HepG2 (cell line): Measurements from ENCODE around the gene ZNF524. TPM values are rescaled to one million over a fixed set of nuclear protein-coding genes. Genes with fewer than 3 reads are reported as not detected.

ENCODE experiments used
- ATAC-seq: fragments of 200-7000 bp; cut with Tn5 transposase; 3 replicates; pipeline ENCODE4 v1.9.1; 2020; ENCODE audit warnings: mild to moderate bottlenecking, moderate library complexity
- BruUV-seq: library from RNA; stranded (reverse); fragments of 400-500 nt; replicated peaks from 2 replicates; lab custom pipeline; 2021; lab: Mats Ljungman, UMichigan
- CTCF ChIA-PET: fragments of 300-600 bp; formaldehyde crosslinking; extraction: SDS; loops from one replicate; lab custom pipeline; 2021; ENCODE audit warnings: low total read pairs, inconsistent platforms, low intra/inter-chr PET ratio; lab: Yijun Ruan, JAX
- POLR2A ChIA-PET: fragments of 350-600 bp; sonication (Branson Sonifier 250); formaldehyde crosslinking; loops from one replicate; lab custom pipeline; 2020; ENCODE audit warnings: antibody characterized with exemption, inconsistent platforms; lab: Yijun Ruan, JAX
- DNase-seq: peaks from one replicate; pipeline ENCODE4 v3.0.0-alpha.2; 2015; ENCODE audit warnings: low spot score
- FAIRE-seq: peaks from 3 replicates; lab custom pipeline; 2011; peaks lifted over from hg19 to GRCh38; lab: Jason Lieb, UNC
- H2AFZ ChIP-seq: one replicate; pipeline ENCODE4 v1.6.1; 2011; ENCODE audit warnings: low read length, inconsistent platforms
- H3K27ac ChIP-seq: fragments of 300-600 bp; 3 replicates; pipeline ENCODE4 v1.8.0; 2011; ENCODE audit warnings: mixed run types, mild to moderate bottlenecking, mixed read lengths, low read length, inconsistent platforms; ENCODE audit not compliant: insufficient read depth; ENCODE audit errors: extremely low read length
- H3K27me3 ChIP-seq, 2 experiments: fragments of 200-600 bp in 1 of 2; 2 replicates in 1 of 2; 3 replicates in 1 of 2; pipeline versions ENCODE4 v1.6.0 to v1.8.0; 2011; ENCODE audit warnings: low read length in 2 of 2, mild to moderate bottlenecking in 2 of 2, moderate library complexity in 2 of 2, inconsistent platforms in 1 of 2; ENCODE audit not compliant: insufficient read depth in 2 of 2, control insufficient read depth in 1 of 2
- H3K36me3 ChIP-seq, 2 experiments: fragments of 200-600 bp in 1 of 2; replicated peaks in 1 of 2; 2 replicates in 1 of 2; 3 replicates in 1 of 2; pipeline versions ENCODE4 v1.5.1 to v1.8.0; 2011; ENCODE audit warnings: low read length in 2 of 2, inconsistent platforms in 1 of 2; ENCODE audit not compliant: insufficient read depth in 2 of 2, control insufficient read depth in 1 of 2
- H3K4me1 ChIP-seq: 2 replicates; pipeline ENCODE4 v1.5.1; 2012; ENCODE audit warnings: low read length, inconsistent platforms; ENCODE audit not compliant: insufficient read depth
- H3K4me2 ChIP-seq: 2 replicates; pipeline ENCODE4 v1.6.0; 2011; ENCODE audit warnings: low read depth, low read length, inconsistent platforms
- H3K4me3 ChIP-seq, 3 experiments: fragments of 200-600 bp in 1 of 3; sonication (generic), shearing (Covaris generic) in 1 of 3; replicated peaks in 1 of 3; 2 replicates each; pipeline ENCODE4 v1.5.1; 2011 to 2016; ENCODE audit warnings: low read length in 3 of 3, inconsistent platforms in 2 of 3, low read depth in 2 of 3, mild to moderate bottlenecking in 2 of 3, control low read depth in 1 of 3, mixed read lengths in 1 of 3; ENCODE audit not compliant: insufficient read depth in 1 of 3
- H3K79me2 ChIP-seq: one replicate; pipeline ENCODE4 v1.6.1; 2011; ENCODE audit warnings: low read length, inconsistent platforms; ENCODE audit not compliant: insufficient read depth
- H3K9ac ChIP-seq: 2 replicates; pipeline ENCODE4 v1.6.0; 2011; ENCODE audit warnings: mild to moderate bottlenecking, low read depth, low read length, inconsistent platforms; ENCODE audit not compliant: insufficient read depth
- H3K9me3 ChIP-seq: 2 replicates; pipeline ENCODE4 v1.5.1; 2012; ENCODE audit warnings: mild to moderate bottlenecking, low read length
- H4K20me1 ChIP-seq: 2 replicates; pipeline ENCODE4 v1.6.0; 2011; ENCODE audit warnings: inconsistent platforms, mild to moderate bottlenecking, low read length, moderate library complexity; ENCODE audit not compliant: insufficient read depth
- CENPBD1 ChIP-seq: sonication (generic); formaldehyde crosslinking; IDR thresholded peaks from 2 replicates; pipeline ENCODE4 v1.8.0; 2022; ENCODE audit warnings: missing genetic modification reagents, low read depth, mild to moderate bottlenecking, borderline replicate concordance
- ESRRA ChIP-seq: sonication (generic); formaldehyde crosslinking; IDR thresholded peaks from 2 replicates; pipeline ENCODE4 v1.5.1; 2020; ENCODE audit warnings: mild to moderate bottlenecking, low read depth, missing genetic modification reagents
- HOXD1 ChIP-seq: sonication (generic); formaldehyde crosslinking; IDR thresholded peaks from 2 replicates; pipeline ENCODE4 v1.5.0; 2020; ENCODE audit warnings: missing genetic modification reagents
- SIN3A ChIP-seq: IDR thresholded peaks from 2 replicates; pipeline ENCODE4 v1.6.1; 2011; ENCODE audit warnings: low read depth, mild to moderate bottlenecking, control low read depth, low read length, borderline replicate concordance
- SIX1 ChIP-seq: sonication (generic); formaldehyde crosslinking; IDR thresholded peaks from 2 replicates; pipeline ENCODE4 v1.4.0; 2020; ENCODE audit warnings: missing genetic modification reagents, borderline replicate concordance
- TRIM22 ChIP-seq: fragments of 450-650 bp; IDR thresholded peaks from 2 replicates; pipeline ENCODE4 v1.6.1; 2017
- ZNF101 ChIP-seq: sonication (generic); formaldehyde crosslinking; IDR thresholded peaks from 2 replicates; pipeline ENCODE4 v1.4.0; 2020; ENCODE audit warnings: mild to moderate bottlenecking, low read depth, missing genetic modification reagents, borderline replicate concordance
- ZNF225 ChIP-seq: sonication (generic); formaldehyde crosslinking; IDR thresholded peaks from 2 replicates; pipeline ENCODE4 v1.4.0; 2020; ENCODE audit warnings: mild to moderate bottlenecking, missing genetic modification reagents
- ZNF501 ChIP-seq: sonication (generic); formaldehyde crosslinking; IDR thresholded peaks from 2 replicates; pipeline ENCODE4 v1.5.1; 2020; ENCODE audit warnings: mild to moderate bottlenecking, moderate library complexity, missing genetic modification reagents
- ZXDC ChIP-seq: sonication (generic); formaldehyde crosslinking; IDR thresholded peaks from 2 replicates; pipeline ENCODE4 v1.5.0; 2020; ENCODE audit warnings: mild to moderate bottlenecking, missing genetic modification reagents
- WGBS: methylation state at CpG from one replicate; pipeline ENCODE4 v1.1.6; 2017; ENCODE audit warnings: low lambda C conversion rate; 5-methylcytosine and 5-hydroxymethylcytosine counted together
- in situ Hi-C: cut with HindIII; loops from 2 replicates; pipeline ENCODE4 v1.10.0; 2017; ENCODE audit warnings: low pct_unique_long_range_greater_than_20kb; ENCODE audit not compliant: extremely low pct_ligation_motif_present
- intact Hi-C: fragments of 100-400 bp; cut with micrococcal nuclease; formaldehyde crosslinking; loops from one replicate; pipeline ENCODE4 v1.10.0; 2022; ENCODE audit not compliant: unreplicated experiment
- polyA plus RNA-seq, 8 experiments: library from polyadenylated mRNA; depleted of rRNA in 3 of 8; stranded (reverse) in 7 of 8; unstranded in 1 of 8; fragments of >200 nt; fragmentation: Illumina TruSeq in 4 of 8; extraction: Trizol in 4 of 8; gene quantifications; 2 replicates each; pipeline versions ENCODE4 v1.2.1 to v1.2.3, GENCODE V29; 2011 to 2016; ENCODE audit warnings: low read depth in 4 of 8, missing spikeins in 1 of 8, mixed read lengths in 1 of 8; ENCODE audit not compliant: insufficient read depth in 1 of 8
- total RNA-seq, 5 experiments: library from RNA; depleted of rRNA; stranded (reverse); fragments of >200 nt; fragmentation: Illumina TruSeq; extraction: Trizol; gene quantifications; 2 replicates each; pipeline ENCODE4 v1.2.3, GENCODE V29; 2016; ENCODE audit warnings: low read depth in 1 of 5

The ZNF524 gene
- total and polyA plus RNA-seq, 2 of the 13 experiments (the other 11 are each of a cell fraction or from before 2014, with no cell fraction given), result 3.2 to 4.6 TPM

- TF ChIP-seq ESRRA (CRISPR knock-in tag), result no peak; the same call in 1 of the 2 replicates
- peak; percentile 83; the same call in 1 of the 2 replicates for TF ChIP-seq SIN3A
- TF ChIP-seq ZXDC (CRISPR knock-in tag), result no peak
- no peak for TF ChIP-seq ZNF101 (CRISPR knock-in tag)
- peak; percentile 56; the same call in 1 of the 2 replicates for TF ChIP-seq ZNF501
Measured at GRCh38 chr19:55586976-55587668, 13.0 kb upstream of the ZNF524 start (continued).

- no peaks in the 10 kb centered on the region; a peak in 1 of 5 replicates for H3K27me3 ChIP-seq
- in situ Hi-C loops, result no loop called here
- ChIA-PET CTCF (no interaction called here), POLR2A (no interaction called here)
- H3K4me1 ChIP-seq, result peaks cover 26% of the 10 kb centered on the region
- no peaks in the 10 kb centered on the region for H3K9me3 ChIP-seq
- H4K20me1 ChIP-seq, result no peaks in the 10 kb centered on the region
- H3K36me3 ChIP-seq, result peaks cover 3% of the 10 kb centered on the region in 2 experiments; a peak in 4 of 5 replicates
- TF ChIP-seq CENPBD1 (CRISPR knock-in tag) (no peak), ZNF225 (CRISPR knock-in tag) (no peak), SIX1 (CRISPR knock-in tag) (no peak), HOXD1 (CRISPR knock-in tag) (no peak), TRIM22 (no peak)
- no peak overlapping the region for H2AFZ ChIP-seq
- no peak overlapping the region for H3K27ac ChIP-seq
- ATAC-seq, result no peak
- intact Hi-C loops, result loop anchor here (10.0 kb wide), 2 partner anchors 46 to 74 kb away; no protein-coding TSS in a partner anchor
- DNase-seq, result no peak
- H3K9ac ChIP-seq, result no peak overlapping the region
- no peak overlapping the region for H3K4me3 ChIP-seq
- no peak overlapping the region for H3K4me2 ChIP-seq
- no peaks in the 10 kb centered on the region for H3K79me2 ChIP-seq
- no TSS peak for BruUV-seq
- FAIRE-seq, result no peak
- 66% methylated on average over 8 of the region's 8 CpGs for WGBS
Measured at GRCh38 chr19:55588738-55589137, 11.3 kb upstream of the ZNF524 start.
